Epidermal melanocyte (primary cell): ENCODE data around the gene CDK5RAP2.

Experiments used
- DNase-seq: peaks from one replicate; pipeline ENCODE4 v3.0.0; 2011; ENCODE audit warnings: low spot score; ENCODE audit not compliant: insufficient read length

The CDK5RAP2 gene

DNA sequence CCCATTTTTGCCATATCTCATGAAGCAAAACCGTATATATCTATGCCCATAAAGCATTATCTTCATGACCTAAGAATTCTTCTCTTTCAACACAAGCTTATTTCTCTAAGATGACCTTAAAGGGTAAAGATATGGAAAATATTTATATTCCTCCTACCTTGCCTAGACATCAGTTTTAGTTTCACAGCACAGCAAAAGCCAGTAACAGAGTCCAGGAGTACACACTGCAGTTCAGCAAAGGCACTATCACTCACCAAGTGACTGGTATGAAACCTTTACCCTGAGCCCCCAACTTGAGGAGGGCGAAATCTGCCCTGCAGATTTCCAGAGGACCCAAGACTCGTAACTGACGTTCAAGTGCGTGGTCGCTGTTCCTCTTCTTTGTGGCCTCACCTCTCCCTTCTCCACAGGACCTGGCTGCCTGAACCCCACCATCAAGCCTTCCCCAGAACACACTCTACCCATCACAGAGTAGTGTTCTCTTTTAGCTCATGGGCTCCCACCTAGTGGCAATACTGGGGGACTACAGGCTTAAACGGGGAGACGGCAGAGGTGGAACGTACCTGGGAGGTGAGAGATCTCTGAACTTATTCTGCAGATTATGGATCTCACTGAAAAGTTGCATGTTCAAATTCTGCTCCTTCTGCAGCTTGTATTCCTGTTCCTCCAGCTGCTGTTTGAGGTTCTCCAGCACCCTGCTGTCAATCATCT, 141.0 kb downstream of the CDK5RAP2 start:
- no peak for DNase-seq

DNA sequence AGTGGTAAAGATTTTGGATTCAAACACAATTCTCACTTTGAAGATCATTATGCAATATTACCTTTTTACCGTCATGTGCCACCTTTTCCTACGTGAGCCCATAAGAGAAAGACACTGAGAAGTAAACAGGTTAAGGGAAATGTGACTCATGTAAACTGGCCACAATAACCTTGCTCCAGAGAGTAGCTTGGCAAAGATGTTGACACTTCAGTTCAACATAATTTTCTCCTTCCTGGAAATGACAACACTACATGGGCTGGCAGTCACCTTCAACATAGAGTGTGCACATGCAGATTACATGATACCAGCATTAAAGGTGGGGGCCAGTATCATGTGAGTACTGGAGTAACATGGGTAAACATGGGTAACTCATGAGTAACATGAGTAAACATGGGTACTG, 141.9 kb downstream of the CDK5RAP2 start:
- no peak for DNase-seq

DNA sequence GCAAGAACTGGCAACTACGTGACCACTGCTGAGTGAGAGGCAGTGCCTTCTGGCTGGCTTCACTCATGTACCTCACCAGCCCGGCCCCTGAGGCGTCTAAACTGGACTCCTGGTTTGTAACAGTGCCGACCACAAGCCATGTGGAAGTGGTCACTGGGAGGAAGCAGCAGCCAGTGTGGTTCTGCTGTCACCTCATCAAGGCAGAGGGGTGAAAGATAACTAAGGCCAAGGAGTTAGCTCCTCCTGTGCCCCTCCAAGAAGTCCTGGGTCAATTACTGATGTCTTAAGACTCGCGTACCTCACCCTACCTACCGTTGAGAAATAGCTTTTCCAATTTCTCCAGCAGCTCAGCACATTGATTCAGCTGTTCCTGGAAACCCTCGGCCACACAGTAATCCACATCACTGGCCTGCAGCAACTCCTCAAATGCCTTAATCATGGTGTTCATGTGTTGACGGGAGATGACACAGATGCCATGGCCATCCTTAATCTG, 142.9 kb downstream of the CDK5RAP2 start:
- DNase-seq: no peak

DNA sequence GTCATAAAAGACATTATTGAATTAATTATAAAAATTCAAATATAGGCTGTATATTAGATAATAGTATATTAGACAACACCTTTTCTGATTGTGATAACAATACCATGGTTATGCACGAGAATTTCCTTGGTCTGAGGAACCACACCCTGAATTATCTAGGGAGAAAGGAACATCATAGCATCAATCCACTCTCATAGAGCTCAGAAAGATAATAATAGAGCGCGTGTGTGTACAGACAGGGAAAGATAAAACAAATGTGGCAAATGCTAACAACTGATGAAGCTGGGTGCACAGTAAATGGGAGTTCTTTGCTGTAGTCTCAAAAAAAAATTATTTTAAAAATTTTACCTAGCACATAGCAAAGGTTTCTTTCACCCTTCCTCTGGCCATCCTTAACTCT, 143.5 kb downstream of the CDK5RAP2 start:
- DNase-seq: no peak

DNA sequence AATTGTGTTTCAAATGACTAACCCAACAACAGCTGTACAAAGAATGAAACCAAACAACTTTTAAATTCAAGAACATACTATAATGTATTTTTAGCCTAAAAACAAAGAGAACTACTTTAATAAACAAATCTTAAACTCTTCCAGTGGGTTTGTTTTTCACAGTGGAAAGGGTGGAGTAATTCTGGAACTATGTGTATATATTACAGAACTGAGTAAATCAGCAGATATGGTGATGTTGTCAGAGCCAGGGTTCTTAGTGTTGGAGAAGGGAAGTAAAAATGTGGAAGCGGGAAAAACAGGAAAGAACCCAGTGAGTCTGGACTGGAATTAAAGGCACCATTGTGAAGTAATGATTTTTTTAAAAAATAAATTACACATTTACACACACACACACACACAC, 144.9 kb downstream of the CDK5RAP2 start:
- no peak for DNase-seq

DNA sequence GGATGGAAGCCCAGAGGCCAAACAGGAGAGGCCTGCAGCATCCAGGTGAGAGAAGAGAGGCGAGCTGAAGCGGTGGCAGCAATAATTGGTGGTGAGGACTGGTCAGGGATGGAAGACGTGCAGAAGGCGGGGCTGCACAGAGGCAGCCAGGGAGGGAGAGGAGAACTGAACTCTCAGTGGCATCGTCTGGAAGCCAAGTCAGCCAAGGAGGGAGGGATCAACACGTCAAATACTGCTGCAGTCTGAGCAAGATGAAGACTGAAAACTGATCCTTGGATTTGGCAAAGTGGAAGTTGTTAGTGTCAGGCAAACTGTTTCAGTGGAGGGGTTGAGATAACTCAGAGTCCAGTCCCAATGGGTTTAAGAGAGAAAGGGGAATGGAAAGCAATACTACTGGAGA, 145.4 kb downstream of the CDK5RAP2 start:
- DNase-seq: no peak

DNA sequence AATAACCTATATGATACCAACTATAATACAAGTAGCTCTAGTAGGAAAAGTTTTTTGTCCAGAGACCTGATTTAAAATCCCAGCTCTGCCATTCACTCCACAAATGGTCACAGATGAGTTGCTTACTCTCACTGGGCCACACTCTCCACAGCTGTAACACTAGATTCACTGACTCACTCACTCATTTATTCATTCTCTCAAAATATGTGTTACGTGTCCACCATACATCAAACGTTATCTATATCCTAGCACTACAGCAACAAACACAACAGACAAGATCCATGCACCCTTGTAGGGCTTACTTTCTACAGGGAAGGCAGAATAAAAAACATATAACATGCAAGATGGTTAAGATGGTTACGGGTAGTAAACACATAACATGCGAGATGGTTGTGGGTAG, 146.3 kb downstream of the CDK5RAP2 start:
- DNase-seq: no peak

DNA sequence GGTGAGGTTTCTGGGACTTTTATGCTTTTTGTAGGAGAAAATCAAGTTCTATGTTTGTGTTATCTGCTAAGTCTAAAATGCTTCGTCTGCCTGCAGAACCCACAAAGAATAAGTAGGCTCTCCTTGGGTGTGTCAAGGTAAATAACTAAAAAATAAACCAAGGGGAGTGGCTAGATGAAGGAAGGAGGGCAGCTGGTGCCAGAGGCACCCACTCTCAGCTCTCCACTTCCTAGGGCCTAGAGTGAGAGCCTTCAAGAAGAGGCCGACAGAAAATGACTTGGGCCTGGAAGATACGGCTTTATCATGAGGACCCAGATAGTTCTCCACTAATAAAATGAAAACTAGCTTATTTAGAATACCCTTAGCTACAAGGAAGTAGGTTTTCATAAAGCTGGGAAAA, 147.4 kb downstream of the CDK5RAP2 start:
- no peak for DNase-seq

DNA sequence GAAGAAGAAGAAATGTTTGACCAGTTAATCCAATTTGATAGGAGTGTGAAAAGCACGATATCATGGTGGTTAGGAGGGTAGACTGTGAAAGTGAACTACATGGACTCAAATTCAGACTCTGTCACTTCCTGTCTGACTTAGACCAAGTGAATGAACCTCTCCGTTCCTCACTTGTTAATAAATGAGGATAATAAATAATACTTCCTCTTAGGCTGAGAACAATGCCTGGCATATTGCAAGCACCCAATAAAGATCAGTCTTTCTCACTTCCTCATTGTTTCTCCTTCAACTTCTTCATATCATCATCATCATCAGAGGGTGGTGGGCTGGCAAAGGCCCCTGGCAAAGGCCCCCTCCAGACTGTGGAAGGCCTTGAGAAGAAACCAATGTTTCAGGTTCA, 148.7 kb downstream of the CDK5RAP2 start:
- no peak for DNase-seq

DNA sequence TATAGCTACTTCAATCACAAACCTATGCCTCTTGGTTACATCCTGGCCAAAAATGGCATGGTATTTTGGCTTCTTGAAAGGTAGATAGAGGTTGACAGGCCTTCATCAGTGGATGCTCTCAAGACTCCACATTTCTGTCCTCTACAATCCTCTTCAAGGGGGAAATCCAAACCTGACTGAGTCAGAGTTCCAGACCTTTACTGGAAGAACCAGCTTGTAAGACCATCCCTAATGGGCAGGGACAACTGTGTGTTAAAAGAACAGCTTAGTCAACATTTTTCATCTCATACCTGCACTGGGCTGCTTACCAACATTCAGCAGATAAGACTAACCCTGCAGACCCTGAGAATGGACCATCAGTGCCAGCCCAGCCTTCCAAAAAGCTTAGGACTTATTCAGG, 155.7 kb downstream of the CDK5RAP2 start:
- DNase-seq: no peak

DNA sequence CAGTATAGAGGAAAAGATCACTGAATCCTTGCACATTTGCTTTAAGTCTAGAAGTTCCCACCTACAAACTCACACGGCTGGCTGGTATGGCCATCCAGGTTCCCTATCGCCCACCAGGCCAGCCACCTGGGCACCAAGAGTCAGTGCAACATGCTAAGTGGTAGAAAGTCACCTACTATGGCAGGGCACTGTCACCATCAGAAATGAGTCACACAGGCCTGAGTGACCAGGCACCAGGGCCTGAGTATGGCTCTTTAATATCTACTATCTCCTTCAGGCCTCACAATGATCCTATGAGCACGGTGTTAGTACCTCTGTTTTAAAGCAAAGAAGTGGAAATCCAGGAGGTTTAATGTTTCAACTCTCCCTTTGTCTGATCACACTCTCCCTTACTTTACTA, 156.2 kb downstream of the CDK5RAP2 start:
- DNase-seq: no peak

DNA sequence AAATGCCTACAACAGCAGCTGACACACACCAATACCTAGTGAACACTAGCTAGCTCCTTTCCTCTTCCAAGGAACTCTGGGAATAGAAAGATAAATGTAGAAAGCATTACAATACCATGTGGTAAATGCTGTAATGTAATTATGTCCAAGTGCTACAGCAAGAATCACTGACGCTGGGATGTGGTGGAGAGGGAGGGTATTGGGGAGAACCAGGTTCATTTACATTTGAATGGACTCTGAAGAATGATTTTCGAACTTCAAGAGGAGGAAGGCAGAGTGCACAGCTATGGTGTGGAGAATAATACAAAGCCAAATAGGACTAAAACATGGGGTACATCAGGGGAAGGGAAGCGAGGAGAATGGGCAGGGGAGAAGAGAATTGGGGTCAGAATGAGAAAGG, 158.0 kb downstream of the CDK5RAP2 start:
- no peak for DNase-seq

DNA sequence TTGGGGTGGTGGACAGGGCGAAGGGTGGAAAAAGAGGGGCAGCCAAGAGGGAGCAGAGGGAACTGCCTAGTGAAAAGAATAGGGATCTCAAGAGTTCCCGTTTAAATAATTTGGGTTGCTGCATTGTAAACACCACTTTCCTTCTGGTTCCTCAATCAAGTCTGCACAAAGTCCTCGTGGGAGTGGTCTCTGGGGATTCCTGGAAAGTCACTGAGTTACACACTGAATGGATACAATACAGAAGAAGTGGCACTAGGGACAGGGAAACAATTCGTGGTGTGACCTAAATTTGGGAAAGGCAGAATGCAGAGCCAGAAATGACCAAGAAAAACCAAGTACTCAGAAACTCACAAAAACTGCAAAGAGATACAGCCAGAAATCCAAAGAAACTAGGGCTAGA, 161.7 kb downstream of the CDK5RAP2 start:
- DNase-seq: no peak

DNA sequence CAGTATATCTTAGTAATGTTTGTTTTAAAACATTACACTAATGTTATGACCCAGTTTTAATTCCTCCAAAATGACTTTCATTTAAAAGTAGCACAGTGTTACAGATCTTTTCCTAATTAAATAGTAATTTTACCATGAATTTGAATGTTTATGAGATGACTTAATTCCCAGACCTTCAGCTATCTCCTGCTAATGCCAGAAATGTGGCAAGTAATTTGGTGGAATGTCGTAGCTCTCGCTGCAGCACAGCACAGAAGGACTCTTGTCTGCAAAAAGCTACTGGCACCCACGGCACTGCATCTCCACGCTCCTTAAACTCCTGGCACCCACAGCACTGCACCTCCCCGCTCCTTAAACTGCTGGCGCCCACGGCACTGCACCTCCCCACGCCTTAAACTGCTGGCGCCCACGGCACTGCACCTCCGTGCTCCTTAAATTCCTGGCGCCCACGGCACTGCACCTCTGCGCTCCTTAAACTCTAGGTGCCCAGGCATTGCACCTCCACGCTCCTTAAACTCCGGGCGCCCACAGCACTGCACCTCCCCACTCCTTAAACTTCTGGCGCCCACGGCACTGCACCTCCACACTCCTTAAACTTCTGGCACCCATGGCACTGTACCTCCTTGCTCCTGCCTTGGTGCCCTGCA, 163.1 kb downstream of the CDK5RAP2 start:
- no peak for DNase-seq

DNA sequence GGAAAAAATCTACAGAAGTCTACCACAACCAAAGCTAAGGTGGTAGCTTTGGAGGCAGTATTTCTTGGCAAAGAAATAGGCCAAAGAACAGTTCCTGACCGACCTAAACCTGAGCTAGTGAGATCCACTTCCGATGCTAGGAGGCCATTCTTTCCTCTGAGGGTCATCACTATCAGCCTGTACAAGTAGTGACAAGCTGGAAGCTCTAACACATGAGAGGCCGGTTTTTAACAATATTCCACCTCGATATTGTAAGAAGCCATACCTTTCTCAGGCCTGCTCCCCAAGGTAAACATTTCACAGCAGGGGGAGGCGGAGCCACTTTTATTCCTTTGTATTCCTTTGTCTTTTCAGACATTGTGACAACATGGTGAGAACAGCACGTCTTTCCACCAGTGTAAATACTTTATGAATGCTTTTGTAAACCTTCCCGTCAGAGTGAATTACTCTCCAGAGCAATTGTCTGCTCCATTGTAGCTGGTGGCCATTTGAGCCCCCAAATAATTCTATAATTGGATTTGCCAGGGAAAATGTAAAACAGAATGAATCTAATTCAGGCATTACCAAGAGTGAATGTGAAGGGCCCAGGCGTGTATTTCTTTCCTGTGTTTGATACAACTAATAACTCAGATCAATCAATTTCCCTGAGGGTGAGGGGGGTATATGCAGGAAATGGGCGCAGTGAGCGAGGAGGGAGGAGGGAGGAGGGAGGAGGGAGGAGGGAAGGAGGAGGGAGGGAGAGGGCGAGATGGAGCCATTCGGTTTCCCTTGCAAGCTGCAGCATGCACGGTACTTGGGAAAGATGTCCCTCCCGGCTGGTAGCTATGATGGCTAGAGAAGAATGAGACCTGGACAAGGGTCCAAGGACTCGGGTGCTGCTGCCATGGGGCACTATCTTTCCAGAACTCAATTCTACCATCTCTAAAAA, 166.6 kb downstream of the CDK5RAP2 start:
- DNase-seq: no peak

DNA sequence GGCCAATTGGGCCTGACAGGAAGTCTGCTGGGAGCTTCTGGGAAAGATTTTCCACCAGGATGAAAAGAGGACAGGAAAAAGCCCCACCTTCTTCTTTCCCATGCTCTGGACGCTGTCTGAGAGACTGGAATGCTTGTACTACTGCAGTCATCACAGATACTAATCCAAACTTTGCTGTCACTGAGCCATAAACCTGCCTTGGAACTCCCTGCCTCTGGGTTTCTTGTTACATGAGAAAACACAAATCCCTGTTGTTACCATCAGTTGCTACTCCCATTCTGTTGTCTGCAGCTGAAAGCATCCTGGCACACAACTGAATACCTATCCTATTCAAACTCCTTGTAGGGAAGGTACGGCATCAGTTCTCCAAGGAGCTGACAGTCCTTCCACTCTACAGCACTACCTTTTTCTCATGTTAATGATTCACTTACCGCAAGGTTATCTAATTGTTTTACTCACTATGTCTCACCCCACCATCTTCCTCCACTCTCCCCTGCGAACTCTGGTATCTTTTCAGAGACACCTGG, 167.5 kb downstream of the CDK5RAP2 start:
- DNase-seq: no peak

DNA sequence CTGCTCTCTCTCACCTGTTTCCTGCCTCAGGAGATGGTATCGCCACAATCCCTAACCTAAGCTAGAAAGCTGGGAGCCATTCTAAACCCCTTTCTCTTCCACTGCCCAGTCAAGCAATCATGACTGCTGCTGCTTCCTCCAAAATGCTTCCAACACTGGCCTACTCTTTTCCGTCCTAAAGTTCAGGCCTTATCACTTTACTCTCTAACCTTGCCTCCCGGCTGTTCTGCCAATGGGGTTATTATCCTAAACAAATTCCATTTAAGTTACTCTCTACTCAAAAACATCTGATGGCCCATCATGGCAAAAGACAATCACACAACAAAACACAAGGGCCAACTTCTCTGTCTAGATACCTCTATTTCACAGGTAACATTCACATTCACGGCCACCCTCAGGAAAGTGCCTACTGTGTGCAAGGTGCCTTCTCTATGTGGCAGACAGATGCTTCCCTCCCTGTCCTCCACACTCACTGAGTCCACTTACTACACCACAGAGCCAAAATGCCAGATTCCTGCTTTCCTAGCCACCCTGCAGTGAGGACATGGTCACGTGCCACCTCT, 168.0 kb downstream of the CDK5RAP2 start:
- no peak for DNase-seq

DNA sequence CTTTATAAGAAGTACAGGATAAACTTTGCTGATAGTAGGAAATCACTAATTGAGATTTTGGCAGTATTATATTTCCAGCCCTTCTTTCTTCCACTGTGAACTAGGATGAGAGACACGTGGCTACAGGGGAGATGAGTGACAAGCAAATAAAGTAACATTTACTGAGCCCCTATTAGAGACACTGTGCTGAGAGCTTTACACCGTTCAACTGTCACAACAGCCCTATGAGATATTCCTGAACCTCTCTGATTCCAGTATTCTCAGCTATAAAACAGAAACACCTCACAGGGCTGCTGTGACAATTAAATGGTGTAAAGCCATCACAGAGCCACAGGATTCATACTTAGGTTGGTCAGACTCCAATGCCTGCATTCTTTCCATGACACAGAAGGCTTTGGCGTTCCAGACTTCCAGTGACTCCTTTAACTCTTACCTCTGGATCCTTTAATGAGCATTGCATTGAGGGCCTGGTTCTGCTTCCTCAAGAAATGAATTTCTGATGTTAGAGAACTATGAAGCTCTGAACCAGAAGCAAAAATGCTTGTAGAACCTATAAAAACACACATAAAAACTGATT, 169.0 kb downstream of the CDK5RAP2 start:
- DNase-seq: no peak

DNA sequence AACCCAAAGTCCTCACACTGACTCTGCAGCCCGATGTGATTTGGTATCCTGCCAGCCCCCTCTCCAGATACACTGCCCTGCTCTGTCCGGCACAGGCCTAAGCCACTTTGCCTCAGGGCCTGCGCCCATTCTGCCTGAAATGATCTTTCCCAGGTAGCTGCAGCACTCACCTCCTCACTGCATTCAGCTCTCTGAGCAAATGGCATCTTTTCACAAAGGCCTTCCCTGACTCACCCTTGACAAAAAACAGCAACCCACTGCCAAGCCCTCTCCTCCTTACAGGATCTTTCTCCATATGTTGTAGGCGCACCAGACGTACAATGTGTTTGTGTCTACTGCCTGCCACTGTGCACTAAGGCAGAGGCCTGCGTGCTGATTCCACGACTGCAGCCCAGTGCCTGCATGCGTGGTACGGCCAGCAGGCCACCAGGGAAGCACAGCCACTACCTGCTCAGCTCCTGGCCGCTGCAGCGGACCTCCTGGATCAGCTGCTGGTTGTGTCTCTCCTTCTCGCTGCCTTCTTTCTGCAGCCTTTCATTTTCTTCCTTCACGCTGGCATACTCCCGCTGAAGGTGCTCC, 171.2 kb downstream of the CDK5RAP2 start:
- no peak for DNase-seq

DNA sequence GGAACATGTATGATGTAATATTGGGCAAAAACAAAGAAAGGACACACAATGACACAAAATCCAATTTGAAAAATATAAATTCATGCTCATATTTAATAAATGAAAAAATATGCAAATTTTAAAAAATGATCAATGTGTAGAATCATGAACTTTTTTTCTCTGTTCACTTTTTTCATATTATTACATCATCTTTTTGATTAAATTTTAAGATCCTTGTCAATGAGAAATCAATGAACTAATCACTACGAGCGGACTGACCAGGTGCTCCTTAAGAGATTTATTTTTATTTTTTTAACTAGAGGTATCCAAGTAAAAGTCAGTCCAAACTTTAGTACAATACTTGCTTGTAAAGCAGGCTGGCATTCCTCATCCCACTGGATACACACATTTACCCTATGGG, 174.1 kb downstream of the CDK5RAP2 start:
- no peak for DNase-seq

DNA sequence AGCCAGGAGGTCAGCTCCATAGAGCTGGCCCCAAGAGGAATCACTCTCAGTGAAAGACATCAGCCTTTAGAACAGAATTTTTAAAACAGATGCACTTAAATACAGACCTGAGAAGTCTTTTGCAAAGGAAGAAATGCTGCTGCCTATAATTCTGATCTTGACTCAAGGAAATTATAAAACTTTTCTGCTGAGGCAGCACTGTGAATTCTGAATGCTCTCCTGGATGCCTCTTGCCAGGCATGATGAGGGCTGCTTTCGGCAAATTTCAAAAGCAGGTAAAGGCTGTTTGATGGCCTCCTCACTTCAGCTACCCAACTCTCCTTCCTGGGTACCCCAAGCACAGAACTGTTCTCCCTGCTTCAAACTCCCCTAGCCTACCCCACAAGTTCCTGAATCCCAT, 174.8 kb downstream of the CDK5RAP2 start:
- DNase-seq: no peak
